Measurements from ENCODE around the gene COL13A1.

Gene COL13A1

DNA sequence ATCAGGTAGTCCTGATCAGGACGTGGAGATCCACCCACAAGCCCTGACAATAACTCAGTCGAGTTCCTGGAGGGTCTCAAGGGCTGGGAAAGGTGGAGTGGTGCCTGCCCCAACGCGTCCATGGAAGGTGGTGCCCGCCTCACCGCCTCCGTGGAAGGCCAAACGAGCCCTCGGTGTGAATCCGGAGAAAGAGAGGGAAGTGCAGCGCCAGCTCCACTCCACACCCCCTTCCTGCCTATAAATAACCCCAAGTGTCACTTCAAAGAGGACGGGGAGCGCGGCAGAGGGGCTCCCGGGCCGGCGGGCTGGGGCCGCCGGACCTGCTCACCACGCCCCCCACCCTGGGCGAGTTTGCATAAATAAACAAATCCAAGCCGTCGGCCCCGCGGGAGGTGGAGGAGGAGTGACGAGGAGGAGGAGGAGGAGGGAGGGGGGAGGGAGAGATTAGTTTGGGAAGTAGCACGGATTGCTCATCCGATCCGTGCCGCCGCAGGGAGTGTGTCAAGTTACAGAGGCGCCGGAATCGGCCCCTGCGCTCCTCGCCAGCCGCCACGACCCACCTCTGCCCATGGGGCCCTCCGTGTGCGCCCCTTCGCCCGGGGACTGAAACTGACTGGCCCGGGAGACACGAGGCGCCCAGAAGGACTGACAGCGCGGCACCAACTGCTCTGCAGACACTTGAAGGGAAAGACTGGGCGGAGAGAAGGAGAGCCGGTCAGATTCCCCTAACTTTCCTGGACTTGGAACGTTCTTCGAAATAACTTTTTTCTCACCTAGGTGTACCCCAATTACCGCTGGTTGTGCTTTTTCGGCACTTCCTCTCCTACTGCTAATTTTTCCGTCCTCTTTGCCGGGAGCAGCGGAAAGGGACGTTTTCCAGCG, at the start of gene COL13A1:
TSS of gene COL13A1 (plus strand) at position 473 of the 882 bp plus-strand sequence. CDS start 518 bp downstream, outside the sequence.
- no peak for DNase-seq (ENCODE audit: low read depth in 1 of 2, low spot score in 1 of 2)

DNA sequence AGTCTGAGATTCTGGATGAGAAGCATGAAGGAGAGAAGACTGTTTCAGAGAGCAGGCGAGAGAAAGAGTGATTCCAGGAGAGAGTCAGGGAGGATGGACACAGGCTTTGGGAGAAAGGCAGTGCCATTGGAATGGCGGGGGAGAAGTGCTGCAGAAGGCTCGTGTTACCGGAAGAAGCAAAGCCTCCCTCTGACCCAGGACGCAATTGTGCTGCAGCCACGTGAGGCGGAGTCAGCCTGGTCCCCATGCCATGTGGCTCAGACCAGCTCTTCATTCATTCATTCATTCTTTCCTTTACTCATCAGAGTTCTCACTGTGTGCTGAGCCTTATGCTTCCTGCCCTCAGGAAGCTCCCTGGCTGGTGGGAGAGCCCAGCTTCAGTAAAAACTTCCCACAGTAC, 49.2 kb upstream of the COL13A1 start:
- DNase-seq (ENCODE audit: low read depth in 1 of 2, low spot score in 1 of 2) = no peak

DNA sequence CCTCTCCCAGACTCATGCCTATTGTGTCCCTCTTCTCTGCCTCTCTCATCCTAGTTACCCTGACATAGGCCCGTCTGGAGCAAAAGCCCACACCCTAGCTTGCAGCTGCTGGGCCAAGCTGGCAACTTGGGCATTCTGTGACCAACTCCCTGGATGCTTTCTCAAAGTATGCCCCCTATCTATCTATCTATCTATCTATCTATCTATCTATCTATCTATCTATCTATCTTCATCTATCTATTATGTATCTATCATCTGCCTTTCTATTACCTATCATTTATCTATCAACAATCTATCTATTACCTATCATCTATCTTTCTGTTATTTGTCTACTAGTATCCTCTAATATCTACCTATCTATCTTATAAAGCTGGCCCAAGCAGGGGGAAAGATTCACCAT, 45.4 kb upstream of the COL13A1 start:
- no peak for DNase-seq (ENCODE audit: low read depth in 1 of 2, low spot score in 1 of 2)

DNA sequence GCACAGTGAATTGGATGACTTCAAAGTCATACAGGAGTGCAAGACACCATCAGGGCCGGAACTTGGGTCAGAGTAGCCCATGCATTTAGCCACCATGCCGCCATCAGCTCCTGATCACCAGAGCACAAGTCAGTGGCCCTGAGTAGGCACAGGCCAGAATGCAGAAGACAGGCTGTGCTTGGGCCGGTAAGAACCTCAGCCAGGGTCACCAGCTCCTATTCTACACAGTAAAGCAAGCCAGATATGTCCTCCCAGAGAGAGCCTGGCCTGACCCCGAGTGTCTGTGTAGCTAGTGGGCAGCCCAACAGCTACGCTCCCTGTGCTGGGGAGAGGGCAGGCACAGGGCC, 44.5 kb upstream of the COL13A1 start:
- no peak for DNase-seq (ENCODE audit: low read depth in 1 of 2, low spot score in 1 of 2)

DNA sequence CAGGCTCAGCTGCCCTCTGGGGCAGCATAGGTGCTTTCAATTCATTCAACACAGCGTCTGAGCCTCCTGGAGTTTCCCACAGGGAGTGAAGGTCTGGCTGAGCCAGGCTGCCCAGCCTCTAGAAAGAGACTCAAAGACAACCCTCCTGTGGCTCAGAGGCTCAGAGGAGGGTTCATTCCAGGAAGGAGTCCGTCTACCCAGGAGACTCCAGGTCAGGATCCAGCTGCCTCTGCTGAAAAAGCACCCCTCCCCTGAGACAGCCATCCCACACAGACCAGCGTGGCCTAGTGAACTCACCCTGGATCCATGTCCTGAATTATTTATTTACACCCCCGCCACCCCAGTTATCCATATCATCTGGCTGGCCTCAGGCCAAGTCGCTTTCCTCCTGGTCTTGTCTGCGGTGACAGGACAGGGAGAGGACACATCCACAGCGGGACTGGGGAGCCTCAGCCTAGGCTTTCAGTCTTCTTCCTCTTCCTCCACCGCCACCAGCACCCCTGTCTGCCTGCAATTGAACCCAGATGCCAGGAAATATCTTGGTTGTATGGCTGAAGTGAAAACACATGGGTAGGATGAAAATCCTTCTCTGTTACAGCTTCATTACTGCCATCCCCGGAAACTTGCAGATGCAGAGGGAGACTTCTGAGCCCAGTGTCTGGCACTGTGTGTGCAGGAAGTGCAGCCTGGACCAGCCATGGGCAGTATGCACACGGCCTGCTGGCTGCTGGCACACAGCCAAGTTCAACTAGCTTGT, 44.0 kb upstream of the COL13A1 start:
- no peak for DNase-seq (ENCODE audit: low read depth in 1 of 2, low spot score in 1 of 2)

DNA sequence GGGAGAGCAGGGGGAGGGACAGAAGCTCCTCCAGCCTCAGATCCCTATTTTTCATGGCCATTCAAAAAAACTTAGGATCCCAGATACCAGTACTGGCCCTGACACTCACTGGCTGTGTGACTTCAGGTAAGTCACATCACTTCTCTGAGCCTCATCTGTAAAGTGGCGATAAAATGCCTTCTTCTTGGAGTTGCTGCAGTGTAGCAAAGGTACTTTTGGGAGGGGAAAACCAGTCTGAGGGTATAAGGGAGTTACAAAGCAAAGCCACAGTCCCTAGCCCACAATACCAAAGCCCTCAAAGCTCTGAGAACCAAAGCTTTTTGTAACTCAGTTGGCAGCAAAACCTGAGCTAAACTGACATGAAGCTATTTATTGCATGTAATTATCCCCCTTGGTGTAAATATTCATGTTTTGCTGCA, 43.4 kb upstream of the COL13A1 start:
- DNase-seq (ENCODE audit: low read depth in 1 of 2, low spot score in 1 of 2) = no peak

DNA sequence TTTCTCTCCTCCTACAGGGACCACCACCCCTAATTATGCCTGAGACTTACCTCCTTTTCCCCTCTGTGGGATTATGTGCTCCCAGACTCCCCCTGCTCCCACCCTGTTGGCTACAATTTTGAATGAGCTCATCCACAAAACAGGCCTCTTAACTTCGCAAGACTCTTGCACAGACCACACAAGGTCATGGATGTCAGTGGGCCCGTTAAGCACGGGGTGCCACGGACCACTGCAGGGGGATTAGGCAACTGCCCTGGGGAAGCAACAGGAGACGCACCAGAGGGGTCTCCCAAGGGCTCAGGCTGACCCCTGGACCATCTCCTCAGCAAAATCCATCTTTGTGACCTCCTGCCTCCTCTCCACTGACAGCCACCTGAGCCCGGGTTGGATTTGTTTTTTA, 42.1 kb upstream of the COL13A1 start:
- no peak for DNase-seq (ENCODE audit: low read depth in 1 of 2, low spot score in 1 of 2)

DNA sequence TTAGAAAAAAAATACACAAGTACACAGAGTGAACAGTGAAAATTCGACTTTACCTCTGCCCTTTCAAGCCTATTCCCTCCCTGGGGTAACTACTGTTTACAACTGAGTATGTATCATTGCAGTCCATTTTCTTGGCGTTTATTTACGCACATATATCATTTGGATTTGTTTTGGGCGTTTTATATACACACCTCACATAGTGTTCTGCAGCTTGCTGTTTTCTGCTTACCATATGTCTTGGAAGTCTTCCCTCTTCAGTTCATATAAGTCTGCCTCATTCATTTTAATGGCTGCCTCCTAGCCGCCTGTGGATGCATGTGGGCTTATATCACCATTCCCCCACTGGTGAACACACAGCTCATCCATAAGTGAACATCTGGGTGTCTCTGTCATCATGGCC, 41.6 kb upstream of the COL13A1 start:
- DNase-seq (ENCODE audit: low read depth in 1 of 2, low spot score in 1 of 2) = no peak

DNA sequence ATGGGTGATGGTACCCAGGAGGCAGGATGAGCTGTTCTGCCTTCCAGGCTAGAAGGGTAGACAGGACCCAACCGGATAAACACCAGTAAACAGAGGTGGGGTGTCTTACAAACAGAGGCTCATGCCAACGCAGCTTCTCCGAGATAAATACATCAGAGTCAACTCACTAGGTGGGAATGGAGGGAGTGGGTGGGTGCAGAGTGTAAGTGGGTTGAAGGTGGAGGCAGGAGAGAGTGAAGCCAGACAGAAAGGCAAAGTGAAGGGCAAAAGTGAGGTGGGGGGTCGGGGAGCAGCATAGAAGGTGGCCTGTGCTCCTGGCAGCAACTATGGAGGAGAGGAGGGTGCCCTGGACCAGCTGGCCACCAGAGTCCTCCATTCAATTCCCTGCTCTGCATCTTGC, 40.4 kb upstream of the COL13A1 start:
- no peak for DNase-seq (ENCODE audit: low read depth in 1 of 2, low spot score in 1 of 2)

DNA sequence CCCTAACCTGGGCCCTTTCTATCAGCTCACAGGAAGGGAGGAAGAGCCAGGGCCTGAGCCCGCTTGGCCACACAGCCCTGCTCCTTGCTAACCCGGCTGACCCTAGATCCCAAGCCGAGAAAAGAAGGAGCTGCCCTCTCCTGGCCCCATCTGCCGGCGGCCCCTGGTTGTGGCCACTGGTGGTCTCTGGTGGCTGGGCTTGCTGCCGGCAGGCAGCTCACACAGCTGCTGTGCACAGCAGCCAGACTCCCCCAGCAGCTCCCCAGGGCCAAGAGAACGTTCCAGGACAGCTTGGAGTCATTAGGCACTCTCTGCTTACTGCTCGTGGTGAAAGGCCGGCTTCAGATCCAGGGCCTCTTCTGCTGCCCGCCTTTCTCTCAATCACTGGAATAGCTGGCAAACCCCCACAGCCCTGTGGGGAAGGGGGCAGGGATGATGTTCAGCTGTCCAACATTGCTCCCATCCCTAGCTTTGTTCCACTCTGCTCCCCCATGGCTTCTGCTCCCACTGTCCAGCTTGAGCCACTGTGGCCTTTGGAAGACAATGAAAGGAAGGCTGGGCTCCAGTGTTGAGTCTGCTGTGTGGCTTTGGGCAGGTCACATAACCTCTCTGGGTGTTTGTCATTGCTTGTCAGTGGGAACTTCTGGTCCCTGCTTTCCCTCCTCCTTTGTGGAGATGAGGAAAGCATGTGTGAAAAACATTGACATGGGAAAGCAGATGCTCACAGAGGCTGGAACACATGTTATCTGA, 35.4 kb upstream of the COL13A1 start:
- no peak for DNase-seq (ENCODE audit: low read depth in 1 of 2, low spot score in 1 of 2)

DNA sequence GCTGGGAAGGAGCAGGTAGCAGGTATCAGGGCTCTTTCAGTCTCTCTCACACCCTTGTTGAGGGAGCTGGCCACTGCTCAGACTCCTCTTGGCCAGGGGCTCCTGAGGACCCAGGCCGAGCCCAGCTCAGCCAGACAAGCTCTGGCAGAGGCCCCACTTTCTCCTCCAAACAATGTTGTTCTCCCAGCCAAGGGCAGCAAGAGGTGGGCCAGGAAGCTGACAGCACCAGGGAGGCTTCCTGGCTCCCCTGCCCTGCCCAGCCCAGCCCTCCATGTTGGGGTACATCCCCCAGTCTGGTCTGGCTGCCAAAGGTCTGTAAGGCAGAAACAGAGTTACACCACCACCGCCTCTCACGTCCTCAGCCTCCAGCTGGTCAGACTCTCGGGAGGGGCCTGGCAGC, 33.9 kb upstream of the COL13A1 start:
- no peak for DNase-seq (ENCODE audit: low read depth in 1 of 2, low spot score in 1 of 2)

DNA sequence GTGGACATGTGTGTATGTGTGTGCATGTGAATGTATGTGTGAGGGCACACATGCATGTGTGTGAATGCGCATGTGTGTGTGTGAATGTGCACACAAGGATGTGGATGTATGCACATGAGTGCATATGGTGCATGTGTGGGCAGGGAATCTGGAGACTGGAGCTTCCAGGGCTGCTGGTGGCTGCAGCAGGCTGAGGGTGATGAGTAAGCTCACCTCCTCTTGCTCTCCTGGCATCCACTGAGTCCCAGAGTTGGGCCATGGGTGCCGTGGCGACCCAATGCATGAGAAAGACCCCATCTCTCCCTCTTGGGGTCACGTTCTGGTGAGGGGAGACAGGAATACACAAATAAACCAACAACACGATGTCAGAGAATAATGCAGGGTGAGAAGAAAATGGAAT, 33.3 kb upstream of the COL13A1 start:
- no peak for DNase-seq (ENCODE audit: low read depth in 1 of 2, low spot score in 1 of 2)

DNA sequence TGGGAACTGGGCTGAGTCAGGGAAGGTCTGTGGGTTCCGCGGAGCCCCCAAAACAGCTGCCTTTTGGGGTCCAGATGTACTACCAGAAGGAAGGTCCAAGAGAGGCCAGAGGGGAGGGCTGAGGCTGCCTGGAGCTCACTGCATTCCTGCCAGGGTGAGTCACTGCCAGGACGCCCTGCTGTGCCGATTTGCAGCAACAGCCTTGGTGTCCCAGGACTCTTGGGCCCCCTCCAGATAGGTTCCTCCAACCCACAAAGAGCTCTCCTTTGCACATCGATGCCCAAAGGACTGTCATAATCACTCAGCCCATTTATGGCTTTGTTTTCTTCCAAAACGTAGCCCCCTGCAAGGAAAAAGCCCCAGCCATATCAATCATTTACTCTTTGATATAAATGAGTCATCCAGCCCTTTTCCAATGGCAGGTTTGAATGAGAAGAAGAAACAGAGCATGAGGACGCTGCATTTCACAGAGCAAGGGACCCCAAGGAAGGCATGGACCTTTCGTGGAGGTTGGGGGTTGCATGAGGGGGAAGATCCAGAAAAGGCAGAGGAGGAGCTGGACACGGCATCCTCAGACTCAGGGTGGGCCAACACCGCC, 32.2 kb upstream of the COL13A1 start:
- DNase-seq (ENCODE audit: low read depth in 1 of 2, low spot score in 1 of 2) = no peak

DNA sequence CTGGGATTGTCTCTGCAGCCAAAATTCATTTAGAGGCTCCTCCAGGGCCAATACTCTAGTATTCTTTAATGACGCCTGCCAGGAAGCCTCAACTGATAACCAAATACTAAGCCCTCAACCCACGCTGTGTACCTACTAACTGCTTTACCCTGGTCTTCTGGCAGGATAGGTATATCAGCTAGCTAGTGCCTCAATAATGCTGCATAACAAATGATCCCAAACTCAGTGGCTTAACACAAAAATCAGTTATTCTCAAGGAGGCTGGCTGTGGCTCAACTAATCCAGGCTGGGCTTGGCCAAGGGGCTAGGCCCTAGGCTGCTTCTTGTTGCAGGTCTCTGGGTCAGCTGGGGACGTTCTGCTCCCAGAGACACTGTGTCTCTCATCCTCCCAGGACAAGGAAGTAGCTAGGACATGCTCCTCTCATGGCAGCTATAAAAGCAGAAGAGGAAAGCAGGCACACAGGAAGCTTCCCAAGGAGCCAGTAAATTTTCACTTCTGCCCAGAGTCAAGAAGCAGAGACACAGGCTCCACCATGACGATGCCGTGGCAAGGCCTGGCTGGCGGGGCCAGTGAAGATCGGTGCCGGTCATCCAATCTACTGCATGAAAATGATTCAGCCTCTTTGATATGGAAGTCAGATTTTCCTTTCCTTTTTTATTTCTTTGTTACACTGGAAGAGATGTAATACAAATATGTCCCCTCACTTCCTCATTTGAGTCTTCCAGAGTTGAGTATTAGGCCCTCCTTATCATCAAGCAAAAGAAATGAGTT, 28.6 kb upstream of the COL13A1 start:
- DNase-seq (ENCODE audit: low read depth in 1 of 2, low spot score in 1 of 2) = no peak

DNA sequence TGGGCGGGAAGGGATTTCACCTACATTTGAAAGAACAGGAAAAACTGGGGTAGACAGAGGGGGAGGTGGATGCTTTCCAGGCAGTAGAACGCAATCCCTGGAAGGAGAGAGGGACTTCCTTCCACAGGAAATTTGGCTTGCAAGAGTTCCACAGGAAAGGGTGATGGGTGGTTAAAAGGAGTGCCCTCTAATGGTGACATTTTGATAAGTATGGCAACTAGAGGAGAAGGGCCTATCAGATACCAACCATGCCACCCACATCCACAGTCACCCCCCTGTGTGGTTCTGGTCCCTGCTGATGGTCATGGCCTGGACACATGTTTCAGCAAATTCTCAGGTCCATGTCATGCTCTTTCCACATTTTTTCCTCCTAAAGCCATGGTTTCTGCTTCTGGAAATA, 27.1 kb upstream of the COL13A1 start:
- DNase-seq (ENCODE audit: low read depth in 1 of 2, low spot score in 1 of 2) = no peak

DNA sequence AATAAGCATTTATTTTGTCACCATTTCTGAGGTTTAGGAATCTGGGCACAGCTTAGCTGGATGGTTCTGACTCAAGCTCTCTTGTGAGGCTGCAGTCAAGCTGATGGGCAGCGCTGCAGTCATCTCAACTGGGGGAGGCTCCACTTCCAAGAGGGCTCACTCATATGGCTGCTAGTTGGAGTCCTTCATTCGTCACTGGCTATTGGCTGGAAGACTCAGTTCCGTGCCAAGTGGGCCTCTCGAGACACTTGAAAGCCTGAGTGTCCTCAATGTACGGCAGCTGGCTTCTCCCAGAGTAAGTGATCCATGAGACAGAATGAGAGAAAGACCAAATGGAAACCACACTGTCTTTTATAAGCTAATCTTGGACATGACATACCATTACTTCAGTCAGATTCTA, 21.6 kb upstream of the COL13A1 start:
- no peak for DNase-seq (ENCODE audit: low read depth in 1 of 2, low spot score in 1 of 2)

DNA sequence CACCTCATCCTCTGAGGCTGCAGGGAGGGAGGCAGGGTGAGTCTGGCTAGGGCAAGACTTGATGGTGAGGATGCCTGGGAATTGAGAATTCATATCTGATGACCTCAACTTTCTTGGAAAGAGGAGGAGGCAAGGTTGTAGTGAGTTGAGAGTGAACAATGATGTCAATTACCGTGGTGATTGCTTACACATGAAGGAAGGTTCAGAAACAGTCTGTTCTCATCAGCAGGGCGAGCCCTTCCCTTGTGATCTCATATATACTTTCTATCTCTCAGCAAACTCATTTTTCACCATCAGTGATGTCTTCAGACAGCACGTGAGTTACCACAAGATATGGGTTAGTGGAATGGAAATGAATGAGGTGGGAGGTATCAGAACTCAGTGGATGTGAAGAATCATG, 20.1 kb upstream of the COL13A1 start:
- no peak for DNase-seq (ENCODE audit: low read depth in 1 of 2, low spot score in 1 of 2)

DNA sequence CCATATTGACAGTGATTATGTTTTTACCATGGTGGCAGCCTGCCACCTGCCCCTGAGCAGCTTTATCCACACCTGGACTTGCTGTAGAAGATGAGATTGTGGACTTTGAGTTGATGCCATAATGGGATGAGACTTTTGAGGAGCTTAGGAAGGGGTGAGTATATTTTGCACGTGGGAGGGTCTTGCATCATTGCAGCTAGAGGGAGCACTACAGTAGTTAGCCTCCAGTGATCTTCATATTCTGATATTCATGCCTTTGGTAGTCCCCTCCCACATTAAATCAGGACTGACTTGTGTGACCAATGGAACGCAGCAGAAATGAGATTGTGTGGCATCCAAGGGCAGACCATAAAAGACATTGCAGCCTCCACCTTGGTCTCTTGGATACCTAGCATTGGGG, 18.2 kb upstream of the COL13A1 start:
- no peak for DNase-seq (ENCODE audit: low read depth in 1 of 2, low spot score in 1 of 2)

DNA sequence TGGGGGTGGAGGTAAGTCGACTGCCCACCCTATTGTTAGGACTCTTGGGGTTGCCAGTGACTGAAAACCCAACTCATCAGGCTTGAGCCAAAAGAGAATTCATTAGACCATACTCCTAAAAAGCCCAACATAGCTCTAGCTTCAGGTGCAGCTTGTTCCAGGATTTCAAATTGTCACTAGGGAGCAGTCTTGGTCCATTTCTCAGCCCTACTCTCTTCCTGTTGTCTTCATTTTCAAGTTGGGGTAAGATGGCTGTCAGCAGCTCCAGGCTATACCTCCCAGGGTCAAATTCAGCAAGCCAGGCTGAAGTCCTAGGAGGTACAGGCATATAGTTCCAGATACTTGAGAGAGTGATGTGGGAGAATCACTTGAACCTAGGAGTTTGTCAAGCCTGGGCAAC, 14.9 kb upstream of the COL13A1 start:
- no peak for DNase-seq (ENCODE audit: low read depth in 1 of 2, low spot score in 1 of 2)

DNA sequence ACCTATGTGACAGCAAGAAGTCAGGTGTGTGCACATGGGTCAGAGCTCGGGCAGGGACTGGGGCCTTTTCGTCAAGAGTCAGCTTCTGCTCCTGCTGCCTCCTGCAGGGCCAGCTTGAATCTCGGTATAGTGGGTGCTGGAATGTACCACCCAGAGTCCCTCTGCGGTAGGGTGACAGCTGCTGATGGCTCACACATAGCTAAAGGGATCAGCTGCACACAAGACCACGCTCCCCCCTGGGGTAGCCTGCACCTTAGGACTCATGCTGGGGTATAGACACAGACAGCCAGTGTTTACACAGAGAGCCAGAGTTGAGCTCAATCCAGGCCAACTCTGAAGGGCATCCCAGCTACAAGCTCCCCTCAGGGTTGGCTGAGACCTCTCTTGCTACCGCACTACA, 14.0 kb upstream of the COL13A1 start:
- DNase-seq (ENCODE audit: low read depth in 1 of 2, low spot score in 1 of 2) = no peak

DNA sequence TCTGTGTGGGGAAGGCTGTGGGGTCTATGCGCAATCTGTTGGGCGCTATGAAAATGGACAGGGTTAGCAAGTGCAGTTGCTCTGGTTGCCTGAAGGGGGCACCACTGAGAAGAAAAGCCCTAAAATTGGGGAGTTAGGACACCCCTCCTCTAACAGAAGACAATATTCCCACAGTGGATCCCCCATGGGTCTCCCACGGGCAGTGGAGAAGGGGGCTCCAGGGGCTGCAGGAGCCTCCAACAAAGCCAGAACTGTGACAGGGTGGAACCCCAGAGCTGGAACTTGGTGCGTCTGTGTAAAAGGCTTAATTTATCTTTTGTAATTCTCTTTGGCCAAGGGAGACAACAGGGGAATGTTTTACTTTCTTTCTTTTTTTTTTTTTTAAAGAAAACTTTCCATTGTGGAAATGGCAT, 12.5 kb upstream of the COL13A1 start:
- no peak for DNase-seq (ENCODE audit: low read depth in 1 of 2, low spot score in 1 of 2)
